ENCODE measurements around the gene TNFRSF4. TPM values are rescaled to one million over a fixed set of nuclear protein-coding genes. Genes with fewer than 3 reads are reported as not detected.

TNFRSF4 gene
- total RNA-seq, 1 experiment from 2014 or later, result 0.37 TPM

DNA sequence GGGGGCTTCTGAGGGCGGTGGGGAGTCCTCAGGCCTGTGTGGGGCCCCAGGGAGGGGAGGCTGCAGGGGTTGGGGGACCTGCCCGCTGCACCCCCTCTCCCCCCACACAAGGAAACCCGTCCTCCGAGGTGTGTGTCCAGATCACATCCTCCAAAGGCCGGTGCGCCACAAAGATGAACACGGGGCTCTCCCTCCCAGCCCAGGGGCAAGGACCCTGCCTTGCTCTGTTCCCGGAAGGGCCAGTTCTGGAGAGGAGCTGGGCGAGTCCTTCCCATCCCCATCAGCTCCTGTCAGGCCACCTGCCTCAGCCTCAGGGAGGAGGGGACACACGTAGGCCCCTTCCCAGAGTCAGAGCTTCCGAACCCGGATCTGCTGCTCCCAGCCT, 42.8 kb downstream of the TNFRSF4 start:
- BruUV-seq (replicated peaks), result no TSS peak
- no peak overlapping the region for H3K27ac ChIP-seq (ENCODE audit: low read depth, low read length)

More for the DNA sequence above, 42.8 kb downstream of the TNFRSF4 start:
- no peak overlapping the region for H3K4me3 ChIP-seq (replicated peaks in 1 of 2; ENCODE audit: low read depth in 1 of 2, low read length in 2 of 2)
- TF ChIP-seq TCF7L2 (IDR thresholded peaks at IDR 0.05; ENCODE audit: borderline replicate concordance, extremely low read depth, insufficient read depth, insufficient read length), result no peak
- no peak for TF ChIP-seq POLR2AphosphoS5 (IDR thresholded peaks at IDR 0.05; ENCODE audit: low read depth, low read length)
- no peak for TF ChIP-seq MAX (IDR thresholded peaks at IDR 0.05)
- no peak for TF ChIP-seq SP1 (IDR thresholded peaks at IDR 0.05; ENCODE audit: low read depth)
- TF ChIP-seq EGR1 (IDR thresholded peaks at IDR 0.05; ENCODE audit: low read depth), result no peak
- no peak for TF ChIP-seq FOSL1 (IDR thresholded peaks at IDR 0.05; ENCODE audit: low read depth)
- no peak for TF ChIP-seq POLR2A (IDR thresholded peaks at IDR 0.05; ENCODE audit: borderline replicate concordance, extremely low read depth, insufficient read depth, insufficient read length)
- TF ChIP-seq, protein P1, sequence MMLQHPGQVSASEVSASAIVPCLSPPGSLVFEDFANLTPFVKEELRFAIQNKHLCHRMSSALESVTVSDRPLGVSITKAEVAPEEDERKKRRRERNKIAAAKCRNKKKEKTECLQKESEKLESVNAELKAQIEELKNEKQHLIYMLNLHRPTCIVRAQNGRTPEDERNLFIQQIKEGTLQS (IDR thresholded peaks at IDR 0.05), result no peak
- TF ChIP-seq, protein P2, sequence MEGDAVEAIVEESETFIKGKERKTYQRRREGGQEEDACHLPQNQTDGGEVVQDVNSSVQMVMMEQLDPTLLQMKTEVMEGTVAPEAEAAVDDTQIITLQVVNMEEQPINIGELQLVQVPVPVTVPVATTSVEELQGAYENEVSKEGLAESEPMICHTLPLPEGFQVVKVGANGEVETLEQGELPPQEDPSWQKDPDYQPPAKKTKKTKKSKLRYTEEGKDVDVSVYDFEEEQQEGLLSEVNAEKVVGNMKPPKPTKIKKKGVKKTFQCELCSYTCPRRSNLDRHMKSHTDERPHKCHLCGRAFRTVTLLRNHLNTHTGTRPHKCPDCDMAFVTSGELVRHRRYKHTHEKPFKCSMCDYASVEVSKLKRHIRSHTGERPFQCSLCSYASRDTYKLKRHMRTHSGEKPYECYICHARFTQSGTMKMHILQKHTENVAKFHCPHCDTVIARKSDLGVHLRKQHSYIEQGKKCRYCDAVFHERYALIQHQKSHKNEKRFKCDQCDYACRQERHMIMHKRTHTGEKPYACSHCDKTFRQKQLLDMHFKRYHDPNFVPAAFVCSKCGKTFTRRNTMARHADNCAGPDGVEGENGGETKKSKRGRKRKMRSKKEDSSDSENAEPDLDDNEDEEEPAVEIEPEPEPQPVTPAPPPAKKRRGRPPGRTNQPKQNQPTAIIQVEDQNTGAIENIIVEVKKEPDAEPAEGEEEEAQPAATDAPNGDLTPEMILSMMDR (IDR thresholded peaks at IDR 0.05 in 2 of 3, conservative IDR thresholded peaks at IDR 0.05 in 1 of 3; ENCODE audit: borderline replicate concordance in 1 of 3, insufficient read depth in 1 of 3, low read depth in 2 of 3, low read length in 2 of 3), result no peak
- no peaks in the 10 kb centered on the region for H3K9me3 ChIP-seq (ENCODE audit: control insufficient read depth in 1 of 2, insufficient read depth in 1 of 2, low read depth in 1 of 2, low read length in 2 of 2)
- peaks cover 0 to 2% of the 10 kb centered on the region in 2 experiments; a peak in 2 of 4 replicates for H3K36me3 ChIP-seq (ENCODE audit: control insufficient read depth in 1 of 2, insufficient read depth in 2 of 2, low read length in 2 of 2)
- ChIA-PET POLR2A (interaction anchor here (1.5 kb wide), 1 partner anchor 8 kb away, joined by 3 read pairs; no protein-coding TSS in a partner anchor), RAD21 (ENCODE audit: low non-redundant PET in 1 of 2, low total read pairs in 2 of 2, uncharacterized antibody in 2 of 2, unreplicated experiment in 2 of 2) (no interaction called here), CTCF (no interaction called here)
- no peaks in the 10 kb centered on the region for H3K27me3 ChIP-seq (ENCODE audit: insufficient read depth, low read length)
- no peak overlapping the region for H2AFZ ChIP-seq (ENCODE audit: low read depth, low read length, poor library complexity, severe bottlenecking)
- no peak overlapping the region for H3K9ac ChIP-seq (ENCODE audit: low read length)
- ATAC-seq (no peak), DNase-seq (ENCODE audit: low read depth, low spot score) (no peak)
- intact Hi-C loops (cut with micrococcal nuclease), result no loop called here
- H4K20me1 ChIP-seq (ENCODE audit: insufficient read depth), result no peaks in the 10 kb centered on the region
- H3K4me1 ChIP-seq (ENCODE audit: control insufficient read depth in 1 of 2, insufficient read depth in 2 of 2, low read length in 2 of 2), result peaks cover 0 to 8% of the 10 kb centered on the region in 2 experiments; a peak in 3 of 4 replicates
- no peak overlapping the region for H3K4me2 ChIP-seq (ENCODE audit: low read length)
- no peaks in the 10 kb centered on the region for H3K9me2 ChIP-seq (ENCODE audit: insufficient read depth)
- peaks cover 22% of the 10 kb centered on the region for H3K79me2 ChIP-seq (ENCODE audit: insufficient read depth, low read length)

Measured in HCT116 (cell line).